IPS-20b (cell line): Measurements from ENCODE around the gene ADCY6.

Experiments
- H3K27ac ChIP-seq: one replicate; pipeline ENCODE4 v1.5.1; 2013; ENCODE audit warnings: low read length
- H3K27me3 ChIP-seq: 2 replicates; pipeline ENCODE4 v1.6.1; 2013; ENCODE audit warnings: mild to moderate bottlenecking, low read length, inconsistent platforms; ENCODE audit not compliant: insufficient read depth
- H3K36me3 ChIP-seq: 2 replicates; pipeline ENCODE4 v1.6.1; 2013; ENCODE audit warnings: low read depth, mild to moderate bottlenecking, inconsistent platforms, low read length, moderate library complexity; ENCODE audit not compliant: insufficient read depth
- H3K4me1 ChIP-seq: 2 replicates; pipeline ENCODE4 v1.6.1; 2013; ENCODE audit warnings: mild to moderate bottlenecking, control low read depth, inconsistent platforms, low read length, moderate library complexity; ENCODE audit not compliant: insufficient read depth
- H3K4me3 ChIP-seq: 2 replicates; pipeline ENCODE4 v1.5.1; 2013; ENCODE audit warnings: mild to moderate bottlenecking, low read length, inconsistent platforms
- H3K9ac ChIP-seq: 2 replicates; pipeline ENCODE4 v1.6.1; 2013; ENCODE audit warnings: low read depth, mild to moderate bottlenecking, inconsistent platforms, low read length, moderate library complexity
- H3K9me3 ChIP-seq: 2 replicates; pipeline ENCODE4 v1.6.1; 2013; ENCODE audit warnings: mild to moderate bottlenecking, low read depth, low read length, inconsistent platforms; ENCODE audit not compliant: insufficient read depth

The ADCY6 gene

GRCh38 chr12:48823281-48823680 lies 34.4 kb upstream of the ADCY6 start:
- Histone ChIP-seq H3K9ac (no peak overlapping the region), H3K9me3 (no peaks in the 10 kb centered on the region), H3K4me1 (0 out of 2 replicates have a peak, but pooled peaks cover 4% of the 10 kb centered on the region), H3K4me3 (no peak overlapping the region), H3K36me3 (peaks cover 18% of the 10 kb centered on the region), H3K27me3 (peaks cover 14% of the 10 kb centered on the region), H3K27ac (no peak overlapping the region)

DNA sequence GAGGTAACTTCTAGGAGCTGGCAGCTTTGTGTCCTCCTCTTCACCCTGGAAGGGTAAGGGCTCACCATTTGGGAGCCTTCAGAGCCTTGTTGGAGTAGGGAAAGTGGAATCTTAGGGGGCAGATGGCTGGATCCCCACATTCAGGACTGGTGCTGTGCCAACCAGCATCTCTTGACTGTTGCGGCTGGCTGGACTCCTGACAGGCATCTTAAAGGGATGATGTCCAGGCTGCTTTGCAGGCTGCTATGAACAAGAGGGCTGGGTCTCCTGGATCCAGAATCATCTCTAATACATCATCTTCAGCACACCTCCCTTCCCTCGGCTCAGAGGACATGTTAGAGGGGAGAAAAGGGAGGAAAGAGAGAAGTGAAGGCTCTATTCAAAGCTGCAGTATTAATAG lies 33.8 kb upstream of the ADCY6 start:
- Histone ChIP-seq H3K4me3 (no peak overlapping the region), H3K9me3 (no peaks in the 10 kb centered on the region), H3K4me1 (0 out of 2 replicates have a peak, but pooled peaks cover 4% of the 10 kb centered on the region), H3K9ac (no peak overlapping the region), H3K27me3 (peaks cover 19% of the 10 kb centered on the region), H3K36me3 (peaks cover 13% of the 10 kb centered on the region), H3K27ac (no peak overlapping the region)

GRCh38 chr12:48822139-48822538 lies 33.2 kb upstream of the ADCY6 start:
- H3K27me3 ChIP-seq = peaks cover 25% of the 10 kb centered on the region

DNA sequence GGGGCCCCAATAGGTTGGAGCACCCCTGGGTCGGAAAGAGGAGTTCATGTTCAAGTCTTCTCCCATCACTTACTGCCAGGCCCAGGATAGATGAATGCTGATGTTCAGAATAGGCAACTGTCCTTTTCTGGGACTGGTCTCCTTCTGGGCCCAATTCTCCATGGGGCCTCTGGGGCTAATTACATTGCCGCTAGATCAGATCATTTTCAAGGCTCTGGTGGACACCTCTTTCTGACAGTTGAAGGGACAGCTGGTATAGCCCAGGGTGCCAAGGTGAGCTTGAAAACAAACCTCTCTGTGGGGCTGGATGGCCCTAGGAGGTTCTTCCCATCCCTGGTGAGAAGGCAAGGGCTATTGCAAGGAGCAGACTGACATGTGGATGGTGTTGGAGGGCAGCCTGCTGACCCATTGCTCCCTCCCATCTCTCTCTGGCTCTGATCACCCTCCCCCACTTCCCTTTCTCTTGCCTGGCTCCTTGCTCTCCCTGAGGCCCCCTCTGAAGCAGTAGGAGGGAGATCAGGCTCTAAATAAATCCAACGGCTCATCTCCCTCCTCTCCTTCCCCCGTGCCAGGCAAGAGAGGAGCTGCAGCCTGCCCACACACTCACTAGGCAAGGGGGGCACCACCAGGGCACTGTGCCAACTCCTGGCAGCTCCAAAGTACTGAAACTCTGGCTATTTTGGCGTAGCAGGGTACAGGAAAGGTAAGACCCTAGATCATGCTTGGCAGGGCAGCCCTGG lies 31.3 kb upstream of the ADCY6 start:
- Histone ChIP-seq H3K27me3 (peaks cover 42% of the 10 kb centered on the region), H3K9ac (no peak overlapping the region), H3K9me3 (no peaks in the 10 kb centered on the region), H3K36me3 (no peaks in the 10 kb centered on the region), H3K27ac (no peak overlapping the region), H3K4me1 (peaks cover 6% of the 10 kb centered on the region; the same call in 1 of the 2 replicates), H3K4me3 (0 out of 2 replicates have a peak overlapping the region, but pooled peaks have one; percentile 81)

More at GRCh38 chr12:48822139-48822538, 33.2 kb upstream of the ADCY6 start:
- Histone ChIP-seq H3K4me3 (no peak overlapping the region), H3K4me1 (0 out of 2 replicates have a peak, but pooled peaks cover 4% of the 10 kb centered on the region), H3K36me3 (peaks cover 11% of the 10 kb centered on the region), H3K27ac (no peak overlapping the region), H3K9me3 (no peaks in the 10 kb centered on the region), H3K9ac (no peak overlapping the region)

DNA sequence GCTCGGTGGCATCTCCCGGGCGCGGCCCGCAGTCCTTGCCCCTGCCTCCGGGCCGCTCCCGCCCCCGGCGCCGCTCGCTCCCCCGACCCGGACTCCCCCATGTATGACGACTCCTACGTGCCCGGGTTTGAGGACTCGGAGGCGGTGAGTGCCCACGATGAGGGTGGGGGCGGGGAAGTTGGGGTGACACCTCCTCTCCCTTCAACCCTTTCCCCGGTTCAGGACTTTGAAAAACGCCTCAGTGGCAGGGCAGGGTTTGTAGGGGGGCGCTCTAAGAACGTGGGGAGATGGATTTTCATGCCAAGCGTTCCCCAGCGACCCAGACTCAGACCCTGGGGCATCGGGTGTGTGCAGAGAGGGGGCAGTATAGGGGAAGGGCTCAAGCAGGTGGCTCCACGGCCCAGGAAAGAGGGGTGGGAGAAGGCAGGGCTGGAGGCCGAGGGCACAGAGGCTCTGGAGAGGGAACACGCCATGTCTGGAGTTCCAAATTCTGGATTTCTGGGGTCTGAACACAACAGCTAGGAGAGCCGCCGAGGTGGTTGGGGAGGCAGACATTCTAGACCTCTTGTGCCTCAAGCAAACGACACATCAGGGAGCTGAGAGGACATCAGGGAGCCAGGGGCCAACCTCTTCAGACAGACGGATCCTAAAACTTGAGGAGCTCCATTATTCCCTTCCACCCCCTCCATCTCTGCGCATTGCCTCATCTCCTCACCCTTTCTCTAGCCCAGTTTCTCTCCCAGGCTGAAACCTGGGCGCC lies 30.1 kb upstream of the ADCY6 start:
- peaks cover 6% of the 10 kb centered on the region; the same call in 1 of the 2 replicates for H3K4me1 ChIP-seq
- H3K9me3 ChIP-seq = no peaks in the 10 kb centered on the region
- H3K27me3 ChIP-seq = peaks cover 47% of the 10 kb centered on the region
- H3K9ac ChIP-seq = peak overlapping the region; percentile 47; the same call in 1 of the 2 replicates
- no peaks in the 10 kb centered on the region for H3K36me3 ChIP-seq
- no peak overlapping the region for H3K27ac ChIP-seq
- H3K4me3 ChIP-seq = peak overlapping the region; percentile 81

DNA sequence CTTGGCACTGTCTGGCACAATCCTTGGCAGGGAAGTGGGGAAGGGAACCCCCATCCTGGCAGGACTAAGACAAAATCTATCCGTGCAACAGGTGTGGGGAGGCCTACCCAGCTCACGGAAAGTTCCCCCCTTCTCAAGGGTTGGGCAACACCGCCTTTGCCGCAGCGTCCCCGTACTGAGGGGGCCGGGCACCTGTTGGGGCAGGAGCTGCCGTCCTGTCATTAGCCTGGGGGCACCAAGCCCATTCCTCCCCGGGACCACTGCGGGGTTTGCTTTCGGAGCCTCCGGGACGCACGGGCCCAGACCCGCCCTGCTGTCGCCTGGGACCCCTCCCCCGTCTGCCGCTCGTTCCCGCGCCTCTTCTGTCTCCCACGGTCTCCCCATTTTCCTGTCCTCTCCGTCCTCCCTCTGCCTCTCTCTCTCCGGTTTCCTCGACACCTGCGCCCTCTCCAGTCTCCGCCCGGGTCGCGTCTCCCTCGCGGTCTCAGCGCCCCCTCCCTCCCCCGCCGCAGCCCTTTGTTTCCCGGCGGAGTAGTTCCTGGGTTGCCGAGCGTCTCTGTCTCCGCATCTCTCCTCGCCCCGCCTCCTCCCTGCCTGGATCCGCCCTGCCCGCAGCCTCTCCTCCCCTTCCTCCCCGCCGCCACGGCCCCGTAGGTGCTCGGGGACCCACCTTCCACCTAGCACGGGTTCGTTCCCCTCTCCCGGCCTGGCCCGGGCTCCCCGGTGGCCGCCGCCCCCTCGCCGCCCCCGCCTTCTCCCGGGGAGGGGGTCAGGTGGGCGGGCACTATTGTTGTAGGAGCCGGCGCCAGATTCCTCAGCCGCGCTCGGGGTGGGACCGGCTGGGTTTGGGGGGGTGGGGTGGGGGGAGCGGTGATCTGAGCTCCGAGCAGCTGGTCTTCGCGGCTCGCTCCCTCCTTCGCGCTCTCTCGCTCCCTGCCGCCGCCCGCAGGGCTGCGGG lies 29.3 kb upstream of the ADCY6 start, which contains the start of gene CACNB3:
CACNB3 (plus strand) TSS at position 624 of the 958 bp plus-strand sequence. CDS start 434 bp downstream, outside the sequence.
- H3K27ac ChIP-seq = no peak within 1 kb of the TSS
- H3K4me3 ChIP-seq = peak within 1 kb of the TSS; percentile 81
- H3K9ac ChIP-seq = peak within 1 kb of the TSS; percentile 47; the same call in 1 of the 2 replicates
- no peaks in the 10 kb centered on the region for H3K36me3 ChIP-seq
- peaks cover 6% of the 10 kb centered on the region; the same call in 1 of the 2 replicates for H3K4me1 ChIP-seq
- H3K27me3 ChIP-seq = peaks cover 55% of the 10 kb centered on the region
- H3K9me3 ChIP-seq = no peaks in the 10 kb centered on the region

DNA sequence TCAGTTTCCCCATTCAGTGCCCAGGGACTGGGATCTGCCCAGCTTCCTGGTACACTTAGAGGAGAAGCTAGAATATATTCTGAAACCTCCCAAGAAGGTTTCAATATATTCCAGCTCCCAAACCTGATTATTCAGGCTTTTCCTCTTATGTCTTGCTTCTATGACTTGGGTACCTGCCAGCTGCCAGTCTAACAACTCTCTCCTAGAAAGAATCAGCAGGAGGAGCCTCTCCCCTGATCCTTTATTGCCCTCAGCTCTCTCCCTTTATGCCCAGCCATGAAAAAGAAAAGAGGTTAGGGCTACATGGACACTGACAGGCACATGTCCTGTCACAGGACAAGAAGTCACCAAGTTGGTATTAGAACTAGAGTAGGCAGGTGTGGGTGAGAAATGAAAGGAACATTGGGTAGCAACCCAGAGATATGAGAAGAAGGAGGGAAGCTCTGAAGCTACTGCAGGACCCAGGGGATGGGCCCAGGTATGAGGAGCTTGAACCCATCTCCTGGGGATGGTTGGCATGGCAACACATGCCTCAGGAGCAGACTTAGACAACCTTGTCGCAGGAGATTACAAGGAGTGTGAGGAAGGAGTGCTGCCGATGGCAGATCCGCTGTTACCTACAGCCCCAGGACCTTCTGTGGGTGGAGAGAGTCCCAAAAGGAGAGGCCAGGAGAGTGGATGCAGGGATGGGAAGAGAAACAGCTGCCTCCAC lies 27.4 kb upstream of the ADCY6 start:
- H3K9me3 ChIP-seq = no peaks in the 10 kb centered on the region
- no peak overlapping the region; the same call in 1 of the 2 replicates for H3K9ac ChIP-seq
- peaks cover 73% of the 10 kb centered on the region for H3K27me3 ChIP-seq
- peaks cover 6% of the 10 kb centered on the region; the same call in 1 of the 2 replicates for H3K4me1 ChIP-seq
- no peaks in the 10 kb centered on the region for H3K36me3 ChIP-seq
- H3K27ac ChIP-seq = no peak overlapping the region
- H3K4me3 ChIP-seq = peak overlapping the region; percentile 94

GRCh38 chr12:48815126-48816110 lies 26.5 kb upstream of the ADCY6 start:
- no peak overlapping the region for H3K27ac ChIP-seq
- H3K9me3 ChIP-seq = no peaks in the 10 kb centered on the region
- peak overlapping the region; percentile 94 for H3K4me3 ChIP-seq
- H3K9ac ChIP-seq = peak overlapping the region; percentile 64; the same call in 1 of the 2 replicates
- no peaks in the 10 kb centered on the region for H3K36me3 ChIP-seq
- H3K27me3 ChIP-seq = peaks cover 74% of the 10 kb centered on the region
- peaks cover 6% of the 10 kb centered on the region; the same call in 1 of the 2 replicates for H3K4me1 ChIP-seq

- Histone ChIP-seq H3K9me3 (no peaks in the 10 kb centered on the region), H3K9ac (peak overlapping the region; percentile 64; the same call in 1 of the 2 replicates), H3K27me3 (peaks cover 65% of the 10 kb centered on the region), H3K36me3 (no peaks in the 10 kb centered on the region), H3K27ac (no peak overlapping the region), H3K4me1 (peaks cover 2% of the 10 kb centered on the region; the same call in 1 of the 2 replicates), H3K4me3 (peak overlapping the region; percentile 94)
Observed at GRCh38 chr12:48814262-48815125, 25.6 kb upstream of the ADCY6 start.
